ENCODE data around the gene UAP1L1.
"Not testable (repeated sequence)": the region's sequence is repeated elsewhere in the genome, so short reads cannot be mapped to it uniquely, and the experiment has no call there.

UAP1L1 gene

DNA sequence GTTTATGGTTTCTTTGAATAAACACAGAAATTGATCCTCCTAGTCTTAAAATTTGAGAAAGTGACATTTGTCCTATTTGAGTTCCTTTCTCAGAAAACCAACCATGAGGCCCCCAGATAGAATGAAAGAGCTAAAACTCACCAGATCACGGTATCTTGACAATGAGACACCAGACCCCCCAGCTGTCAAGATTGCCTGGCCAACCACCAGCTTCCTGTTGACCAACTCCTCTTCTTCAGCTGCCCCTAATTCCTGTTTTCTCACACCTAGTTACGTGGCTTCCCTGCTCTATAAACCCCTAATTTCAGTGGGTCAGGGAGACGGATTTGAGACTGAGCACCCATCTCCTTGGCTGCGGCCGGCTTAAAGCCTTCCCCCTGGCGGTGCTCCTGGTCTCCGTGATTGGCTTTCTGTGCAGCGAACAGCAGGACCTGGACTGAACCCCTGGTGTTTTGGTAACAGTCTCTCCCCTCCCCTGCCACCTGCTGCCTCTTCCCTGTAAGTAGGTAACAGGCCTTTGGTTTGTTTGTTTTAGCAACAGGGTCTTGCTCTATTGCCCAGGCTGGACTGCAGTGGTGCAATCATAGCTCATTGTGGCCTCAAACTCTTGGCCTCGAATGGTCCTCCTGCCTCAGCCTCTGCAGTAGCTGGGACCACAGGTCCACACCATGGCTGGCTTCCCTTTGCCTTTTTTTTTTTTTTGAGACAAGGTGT, 18.6 kb upstream of the UAP1L1 start:
- no peak overlapping the region for H3K4me3 ChIP-seq (ENCODE audit: low read depth in 1 of 2, low read length in 1 of 2)
- H3K27me3 ChIP-seq, result peaks cover 41% of the 10 kb centered on the region
- peak overlapping the region; percentile 69 for H3K27ac ChIP-seq
- no peaks in the 10 kb centered on the region for H3K36me3 ChIP-seq
- TF ChIP-seq, protein P1, sequence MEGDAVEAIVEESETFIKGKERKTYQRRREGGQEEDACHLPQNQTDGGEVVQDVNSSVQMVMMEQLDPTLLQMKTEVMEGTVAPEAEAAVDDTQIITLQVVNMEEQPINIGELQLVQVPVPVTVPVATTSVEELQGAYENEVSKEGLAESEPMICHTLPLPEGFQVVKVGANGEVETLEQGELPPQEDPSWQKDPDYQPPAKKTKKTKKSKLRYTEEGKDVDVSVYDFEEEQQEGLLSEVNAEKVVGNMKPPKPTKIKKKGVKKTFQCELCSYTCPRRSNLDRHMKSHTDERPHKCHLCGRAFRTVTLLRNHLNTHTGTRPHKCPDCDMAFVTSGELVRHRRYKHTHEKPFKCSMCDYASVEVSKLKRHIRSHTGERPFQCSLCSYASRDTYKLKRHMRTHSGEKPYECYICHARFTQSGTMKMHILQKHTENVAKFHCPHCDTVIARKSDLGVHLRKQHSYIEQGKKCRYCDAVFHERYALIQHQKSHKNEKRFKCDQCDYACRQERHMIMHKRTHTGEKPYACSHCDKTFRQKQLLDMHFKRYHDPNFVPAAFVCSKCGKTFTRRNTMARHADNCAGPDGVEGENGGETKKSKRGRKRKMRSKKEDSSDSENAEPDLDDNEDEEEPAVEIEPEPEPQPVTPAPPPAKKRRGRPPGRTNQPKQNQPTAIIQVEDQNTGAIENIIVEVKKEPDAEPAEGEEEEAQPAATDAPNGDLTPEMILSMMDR (IDR thresholded peaks at IDR 0.05), result no peak
- H3K4me1 ChIP-seq (ENCODE audit: control insufficient read depth in 1 of 2, insufficient read depth in 1 of 2, low read depth in 1 of 2, low read length in 1 of 2), result peaks cover 24 to 28% of the 10 kb centered on the region in 2 experiments
- H3K9me3 ChIP-seq, result no peaks in the 10 kb centered on the region

GRCh38 chr9:137062384-137062783, 14.9 kb upstream of the UAP1L1 start:
- no peaks in the 10 kb centered on the region for H3K9me3 ChIP-seq
- H3K36me3 ChIP-seq, result no peaks in the 10 kb centered on the region
- H3K4me1 ChIP-seq (ENCODE audit: control insufficient read depth in 1 of 2, insufficient read depth in 1 of 2, low read depth in 1 of 2, low read length in 1 of 2), result peaks cover 24% of the 10 kb centered on the region in 2 experiments
- TF ChIP-seq, protein P1 (IDR thresholded peaks at IDR 0.05), result no peak
- peaks cover 13% of the 10 kb centered on the region for H3K27me3 ChIP-seq
- H3K27ac ChIP-seq, result no peak overlapping the region
- no peak overlapping the region for H3K4me3 ChIP-seq (ENCODE audit: low read depth in 1 of 2, low read length in 1 of 2)

GRCh38 chr9:137062798-137063197, 14.5 kb upstream of the UAP1L1 start:
- H3K36me3 ChIP-seq; H3K27ac ChIP-seq; H3K4me3 ChIP-seq (ENCODE audit: low read depth in 1 of 2, low read length in 1 of 2); H3K9me3 ChIP-seq: not testable (repeated sequence)
- peaks cover 13% of the 10 kb centered on the region for H3K27me3 ChIP-seq
- peaks cover 22 to 23% of the 10 kb centered on the region in 2 experiments for H3K4me1 ChIP-seq (ENCODE audit: control insufficient read depth in 1 of 2, insufficient read depth in 1 of 2, low read depth in 1 of 2, low read length in 1 of 2)

- TF ChIP-seq, protein P1 (IDR thresholded peaks at IDR 0.05), result no peak
- H3K36me3 ChIP-seq, result no peaks in the 10 kb centered on the region
- peaks cover 20 to 21% of the 10 kb centered on the region in 2 experiments for H3K4me1 ChIP-seq (ENCODE audit: control insufficient read depth in 1 of 2, insufficient read depth in 1 of 2, low read depth in 1 of 2, low read length in 1 of 2)
- no peaks in the 10 kb centered on the region for H3K9me3 ChIP-seq
- H3K27me3 ChIP-seq, result peaks cover 14% of the 10 kb centered on the region
- no peak overlapping the region for H3K4me3 ChIP-seq (ENCODE audit: low read depth in 1 of 2, low read length in 1 of 2)
- H3K27ac ChIP-seq, result no peak overlapping the region
Observed at GRCh38 chr9:137063311-137064026, 13.8 kb upstream of the UAP1L1 start.

- Histone ChIP-seq H3K4me1 (ENCODE audit: control insufficient read depth in 1 of 2, insufficient read depth in 1 of 2, low read depth in 1 of 2, low read length in 1 of 2) (peaks cover 18 to 21% of the 10 kb centered on the region in 2 experiments), H3K36me3 (no peaks in the 10 kb centered on the region), H3K27ac (no peak overlapping the region), H3K4me3 (ENCODE audit: low read depth in 1 of 2, low read length in 1 of 2) (no peak overlapping the region), H3K27me3 (peaks cover 22% of the 10 kb centered on the region), H3K9me3 (no peaks in the 10 kb centered on the region)
- TF ChIP-seq, protein P1 (IDR thresholded peaks at IDR 0.05), result peak; percentile 98
Observed at GRCh38 chr9:137064027-137064879, 13.1 kb upstream of the UAP1L1 start.

All from neutrophil (primary cell).